GM19395 (cell line): ENCODE measurements around the gene USP17L30.
"Not testable (repeated sequence)": the region's sequence is repeated elsewhere in the genome, so short reads cannot be mapped to it uniquely, and the experiment has no call there.

Experiments used
- ATAC-seq: cut with Tn5 transposase; IDR thresholded peaks from one replicate; pipeline ENCODE4 v1.9.1; 2021; ENCODE audit warnings: mild to moderate bottlenecking, moderate library complexity; ENCODE audit not compliant: unreplicated experiment

The USP17L30 gene, protein sequence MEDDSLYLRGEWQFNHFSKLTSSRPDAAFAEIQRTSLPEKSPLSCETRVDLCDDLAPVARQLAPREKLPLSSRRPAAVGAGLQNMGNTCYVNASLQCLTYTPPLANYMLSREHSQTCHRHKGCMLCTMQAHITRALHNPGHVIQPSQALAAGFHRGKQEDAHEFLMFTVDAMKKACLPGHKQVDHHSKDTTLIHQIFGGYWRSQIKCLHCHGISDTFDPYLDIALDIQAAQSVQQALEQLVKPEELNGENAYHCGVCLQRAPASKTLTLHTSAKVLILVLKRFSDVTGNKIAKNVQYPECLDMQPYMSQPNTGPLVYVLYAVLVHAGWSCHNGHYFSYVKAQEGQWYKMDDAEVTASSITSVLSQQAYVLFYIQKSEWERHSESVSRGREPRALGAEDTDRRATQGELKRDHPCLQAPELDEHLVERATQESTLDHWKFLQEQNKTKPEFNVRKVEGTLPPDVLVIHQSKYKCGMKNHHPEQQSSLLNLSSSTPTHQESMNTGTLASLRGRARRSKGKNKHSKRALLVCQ

DNA sequence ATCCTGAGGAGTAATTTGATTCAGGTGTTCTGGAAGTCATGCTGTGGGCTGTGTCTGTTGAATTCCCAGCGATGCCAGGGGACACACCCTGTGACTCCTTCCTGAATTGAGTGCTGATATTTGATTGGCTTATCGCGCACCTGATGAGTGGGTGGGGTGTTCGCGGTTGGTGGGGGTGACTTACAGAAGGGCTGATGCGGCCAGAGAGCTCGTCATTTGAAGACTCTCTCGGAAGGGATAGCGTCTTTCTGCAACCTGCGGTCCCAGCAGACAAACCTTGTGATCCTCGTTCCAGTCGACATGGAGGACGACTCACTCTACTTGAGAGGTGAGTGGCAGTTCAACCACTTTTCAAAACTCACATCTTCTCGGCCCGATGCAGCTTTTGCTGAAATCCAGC is at the start of gene USP17L30:
USP17L30 (plus strand) TSS at position 301 of the 400 bp plus-strand sequence; CDS start at position 301, 0 bp downstream.
- not testable (repeated sequence) for ATAC-seq

DNA sequence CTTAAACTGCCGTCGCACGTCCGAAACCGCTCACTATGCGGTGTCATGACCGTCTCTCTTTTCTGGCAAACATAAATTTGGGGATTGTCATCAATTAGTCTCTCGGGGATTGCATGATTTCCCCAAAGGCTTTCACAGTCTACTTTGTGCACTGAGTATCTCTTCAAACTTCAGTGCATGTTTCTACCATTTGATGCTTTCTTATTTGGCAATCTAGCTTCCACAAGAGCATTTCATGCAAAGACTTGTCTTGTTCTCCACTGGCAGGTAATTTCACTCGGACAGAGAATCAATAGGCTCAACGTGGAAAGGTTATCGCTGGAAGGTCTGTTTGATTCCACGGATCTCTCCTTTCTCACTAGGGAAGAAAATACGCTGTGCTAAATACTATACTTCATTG is 38.7 kb upstream of the USP17L30 start:
- ATAC-seq: not testable (repeated sequence)

DNA sequence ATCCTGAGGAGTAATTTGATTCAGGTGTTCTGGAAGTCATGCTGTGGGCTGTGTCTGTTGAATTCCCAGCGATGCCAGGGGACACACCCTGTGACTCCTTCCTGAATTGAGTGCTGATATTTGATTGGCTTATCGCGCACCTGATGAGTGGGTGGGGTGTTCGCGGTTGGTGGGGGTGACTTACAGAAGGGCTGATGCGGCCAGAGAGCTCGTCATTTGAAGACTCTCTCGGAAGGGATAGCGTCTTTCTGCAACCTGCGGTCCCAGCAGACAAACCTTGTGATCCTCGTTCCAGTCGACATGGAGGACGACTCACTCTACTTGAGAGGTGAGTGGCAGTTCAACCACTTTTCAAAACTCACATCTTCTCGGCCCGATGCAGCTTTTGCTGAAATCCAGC is 38.1 kb upstream of the USP17L30 start, which contains the start of gene USP17L24:
USP17L24 (plus strand) TSS at position 301 of the 400 bp plus-strand sequence; CDS start at position 301, 0 bp downstream.
- not testable (repeated sequence) for ATAC-seq

DNA sequence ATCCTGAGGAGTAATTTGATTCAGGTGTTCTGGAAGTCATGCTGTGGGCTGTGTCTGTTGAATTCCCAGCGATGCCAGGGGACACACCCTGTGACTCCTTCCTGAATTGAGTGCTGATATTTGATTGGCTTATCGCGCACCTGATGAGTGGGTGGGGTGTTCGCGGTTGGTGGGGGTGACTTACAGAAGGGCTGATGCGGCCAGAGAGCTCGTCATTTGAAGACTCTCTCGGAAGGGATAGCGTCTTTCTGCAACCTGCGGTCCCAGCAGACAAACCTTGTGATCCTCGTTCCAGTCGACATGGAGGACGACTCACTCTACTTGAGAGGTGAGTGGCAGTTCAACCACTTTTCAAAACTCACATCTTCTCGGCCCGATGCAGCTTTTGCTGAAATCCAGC is 33.3 kb upstream of the USP17L30 start, which contains the start of gene USP17L25:
USP17L25 (plus strand) TSS at position 301 of the 400 bp plus-strand sequence; CDS start at position 301, 0 bp downstream.
- ATAC-seq: not testable (repeated sequence)

DNA sequence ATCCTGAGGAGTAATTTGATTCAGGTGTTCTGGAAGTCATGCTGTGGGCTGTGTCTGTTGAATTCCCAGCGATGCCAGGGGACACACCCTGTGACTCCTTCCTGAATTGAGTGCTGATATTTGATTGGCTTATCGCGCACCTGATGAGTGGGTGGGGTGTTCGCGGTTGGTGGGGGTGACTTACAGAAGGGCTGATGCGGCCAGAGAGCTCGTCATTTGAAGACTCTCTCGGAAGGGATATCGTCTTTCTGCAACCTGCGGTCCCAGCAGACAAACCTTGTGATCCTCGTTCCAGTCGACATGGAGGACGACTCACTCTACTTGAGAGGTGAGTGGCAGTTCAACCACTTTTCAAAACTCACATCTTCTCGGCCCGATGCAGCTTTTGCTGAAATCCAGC is 28.6 kb upstream of the USP17L30 start, which contains the start of gene USP17L26:
USP17L26 (plus strand) TSS at position 301 of the 400 bp plus-strand sequence; CDS start at position 301, 0 bp downstream.
- not testable (repeated sequence) for ATAC-seq

DNA sequence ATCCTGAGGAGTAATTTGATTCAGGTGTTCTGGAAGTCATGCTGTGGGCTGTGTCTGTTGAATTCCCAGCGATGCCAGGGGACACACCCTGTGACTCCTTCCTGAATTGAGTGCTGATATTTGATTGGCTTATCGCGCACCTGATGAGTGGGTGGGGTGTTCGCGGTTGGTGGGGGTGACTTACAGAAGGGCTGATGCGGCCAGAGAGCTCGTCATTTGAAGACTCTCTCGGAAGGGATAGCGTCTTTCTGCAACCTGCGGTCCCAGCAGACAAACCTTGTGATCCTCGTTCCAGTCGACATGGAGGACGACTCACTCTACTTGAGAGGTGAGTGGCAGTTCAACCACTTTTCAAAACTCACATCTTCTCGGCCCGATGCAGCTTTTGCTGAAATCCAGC is 23.8 kb upstream of the USP17L30 start, which contains the start of gene USP17L5:
USP17L5 (plus strand) TSS at position 301 of the 400 bp plus-strand sequence; CDS start at position 301, 0 bp downstream.
- ATAC-seq: not testable (repeated sequence)

DNA sequence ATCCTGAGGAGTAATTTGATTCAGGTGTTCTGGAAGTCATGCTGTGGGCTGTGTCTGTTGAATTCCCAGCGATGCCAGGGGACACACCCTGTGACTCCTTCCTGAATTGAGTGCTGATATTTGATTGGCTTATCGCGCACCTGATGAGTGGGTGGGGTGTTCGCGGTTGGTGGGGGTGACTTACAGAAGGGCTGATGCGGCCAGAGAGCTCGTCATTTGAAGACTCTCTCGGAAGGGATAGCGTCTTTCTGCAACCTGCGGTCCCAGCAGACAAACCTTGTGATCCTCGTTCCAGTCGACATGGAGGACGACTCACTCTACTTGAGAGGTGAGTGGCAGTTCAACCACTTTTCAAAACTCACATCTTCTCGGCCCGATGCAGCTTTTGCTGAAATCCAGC is 19.1 kb upstream of the USP17L30 start, which contains the start of gene USP17L27:
USP17L27 (plus strand) TSS at position 301 of the 400 bp plus-strand sequence; CDS start at position 301, 0 bp downstream.
- not testable (repeated sequence) for ATAC-seq

DNA sequence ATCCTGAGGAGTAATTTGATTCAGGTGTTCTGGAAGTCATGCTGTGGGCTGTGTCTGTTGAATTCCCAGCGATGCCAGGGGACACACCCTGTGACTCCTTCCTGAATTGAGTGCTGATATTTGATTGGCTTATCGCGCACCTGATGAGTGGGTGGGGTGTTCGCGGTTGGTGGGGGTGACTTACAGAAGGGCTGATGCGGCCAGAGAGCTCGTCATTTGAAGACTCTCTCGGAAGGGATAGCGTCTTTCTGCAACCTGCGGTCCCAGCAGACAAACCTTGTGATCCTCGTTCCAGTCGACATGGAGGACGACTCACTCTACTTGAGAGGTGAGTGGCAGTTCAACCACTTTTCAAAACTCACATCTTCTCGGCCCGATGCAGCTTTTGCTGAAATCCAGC is 14.3 kb upstream of the USP17L30 start, which contains the start of gene USP17L28:
USP17L28 (plus strand) TSS at position 301 of the 400 bp plus-strand sequence; CDS start at position 301, 0 bp downstream.
- ATAC-seq: not testable (repeated sequence)

DNA sequence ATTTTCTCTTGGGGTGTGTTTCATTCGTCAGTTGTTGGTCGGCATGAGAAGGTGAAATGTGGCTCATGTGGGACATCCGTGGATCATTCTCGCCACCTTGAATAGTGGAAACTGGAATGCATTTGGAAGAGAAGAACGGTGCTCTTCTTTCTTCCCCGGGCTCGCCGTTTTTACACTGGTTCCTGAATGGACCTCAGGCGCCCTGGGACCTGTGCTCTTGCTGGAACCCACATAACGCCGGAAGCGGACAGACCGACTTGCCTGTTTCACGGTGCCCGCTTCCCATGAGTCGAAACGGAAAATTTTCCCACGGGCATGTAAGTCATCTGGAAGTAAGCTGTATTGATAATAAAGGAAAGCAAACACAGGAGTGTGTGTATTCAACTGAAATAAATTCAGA is 12.1 kb upstream of the USP17L30 start:
- ATAC-seq: not testable (repeated sequence)

DNA sequence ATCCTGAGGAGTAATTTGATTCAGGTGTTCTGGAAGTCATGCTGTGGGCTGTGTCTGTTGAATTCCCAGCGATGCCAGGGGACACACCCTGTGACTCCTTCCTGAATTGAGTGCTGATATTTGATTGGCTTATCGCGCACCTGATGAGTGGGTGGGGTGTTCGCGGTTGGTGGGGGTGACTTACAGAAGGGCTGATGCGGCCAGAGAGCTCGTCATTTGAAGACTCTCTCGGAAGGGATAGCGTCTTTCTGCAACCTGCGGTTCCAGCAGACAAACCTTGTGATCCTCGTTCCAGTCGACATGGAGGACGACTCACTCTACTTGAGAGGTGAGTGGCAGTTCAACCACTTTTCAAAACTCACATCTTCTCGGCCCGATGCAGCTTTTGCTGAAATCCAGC is 9.6 kb upstream of the USP17L30 start, which contains the start of gene USP17L29:
USP17L29 (plus strand) TSS at position 301 of the 400 bp plus-strand sequence; CDS start at position 301, 0 bp downstream.
- ATAC-seq: not testable (repeated sequence)

DNA sequence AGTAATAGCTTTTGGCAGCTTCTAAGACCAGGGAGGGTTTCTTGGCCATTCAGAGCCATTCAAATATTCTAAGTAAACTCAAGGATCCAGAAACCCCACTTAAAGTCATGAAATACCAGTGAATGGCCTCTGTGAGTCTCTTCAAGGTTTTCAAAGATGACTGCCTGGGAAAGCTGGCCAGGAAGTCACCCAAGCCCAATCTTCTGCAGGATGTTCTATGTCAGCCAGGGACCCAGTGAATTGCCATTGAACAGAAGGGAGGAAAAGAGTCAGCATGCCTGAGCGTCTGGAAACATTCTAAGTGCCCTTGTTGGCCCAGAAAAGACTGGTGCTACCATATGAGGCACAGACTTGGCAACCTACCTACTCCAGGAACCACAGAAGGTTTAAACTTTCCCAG is 17.0 kb downstream of the USP17L30 start:
- not testable (repeated sequence) for ATAC-seq

DNA sequence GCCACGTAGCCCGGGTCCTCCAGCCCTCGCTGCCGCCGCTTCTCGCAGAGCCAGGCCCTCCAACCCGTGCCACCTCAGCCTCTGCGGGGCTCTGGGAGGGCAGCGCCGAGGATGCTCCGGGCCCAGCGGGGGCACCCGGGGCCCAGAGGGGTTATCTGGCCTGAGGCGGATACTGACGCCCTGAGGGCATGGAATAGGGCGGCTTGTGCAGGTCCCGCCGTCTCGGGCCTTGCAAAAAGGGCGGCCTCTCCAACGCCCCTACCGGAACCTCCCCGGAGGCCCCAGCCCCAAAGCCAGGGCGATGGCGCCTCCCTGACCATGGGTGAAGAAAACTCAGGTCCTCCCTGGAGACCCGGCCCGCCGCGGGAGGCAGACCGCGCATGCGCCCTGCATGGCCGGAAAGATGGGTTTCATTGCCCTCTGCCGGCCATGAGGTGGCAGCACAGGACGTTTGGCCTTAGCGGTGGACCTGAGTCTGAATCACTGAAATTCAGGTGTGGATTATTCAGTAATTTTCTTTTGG is 18.1 kb downstream of the USP17L30 start:
- not testable (repeated sequence) for ATAC-seq

DNA sequence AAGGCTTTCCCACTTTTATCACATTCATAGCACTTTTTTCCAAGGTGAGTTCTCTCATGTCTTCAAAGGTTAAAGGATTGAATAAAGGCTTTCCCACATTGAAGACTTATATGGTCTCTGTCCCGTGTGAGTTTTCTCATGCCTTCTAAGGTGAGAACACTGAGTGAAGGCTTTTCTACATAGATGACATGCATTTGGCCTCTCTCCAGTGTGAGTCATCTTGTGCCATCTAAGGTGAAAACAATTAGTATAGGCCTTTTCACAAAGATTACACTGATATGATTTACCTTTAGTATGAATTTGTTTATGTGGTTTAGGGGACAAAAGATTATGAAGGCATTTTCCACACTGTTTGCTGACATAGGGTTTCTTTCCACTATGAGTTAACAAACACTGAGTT is 21.2 kb downstream of the USP17L30 start:
- ATAC-seq: no peak

DNA sequence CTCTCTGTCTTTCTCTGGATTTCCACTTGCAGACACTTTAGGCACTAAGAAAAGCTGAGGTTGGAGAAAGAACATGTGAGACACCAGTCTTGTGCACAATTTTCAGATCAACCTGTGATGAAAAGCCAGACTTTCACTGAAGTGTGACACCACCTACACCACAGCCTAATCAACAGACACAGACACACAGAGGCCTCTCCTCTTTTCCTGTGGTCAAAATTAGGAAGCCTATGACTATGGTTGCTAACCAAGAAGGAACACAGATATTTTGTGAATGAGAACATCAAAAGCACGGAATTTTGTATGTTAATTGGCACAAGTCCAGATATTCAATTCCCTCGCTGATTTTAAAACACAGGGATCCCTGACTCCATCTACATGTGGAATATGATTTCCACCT is 26.1 kb downstream of the USP17L30 start:
- ATAC-seq: not testable (repeated sequence)

DNA sequence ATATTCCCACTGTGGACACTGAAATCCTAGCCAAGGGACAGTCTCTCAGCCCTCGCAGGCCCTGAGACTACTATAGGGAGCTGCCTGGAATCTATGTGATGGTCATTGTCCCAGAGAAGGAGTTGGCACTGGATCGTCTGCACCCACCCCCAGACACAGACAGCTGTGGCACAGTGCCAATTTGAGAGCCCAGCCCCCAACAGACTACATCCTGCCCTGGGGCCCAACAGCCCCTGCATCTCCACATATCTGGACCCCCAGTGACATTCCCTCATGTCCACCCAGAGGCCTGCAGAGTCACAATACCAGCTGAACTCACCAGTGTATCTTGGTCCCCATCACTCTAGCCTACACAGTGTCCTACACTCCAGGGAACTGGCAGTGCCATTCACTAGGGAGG is 42.8 kb downstream of the USP17L30 start:
- ATAC-seq: not testable (repeated sequence)

DNA sequence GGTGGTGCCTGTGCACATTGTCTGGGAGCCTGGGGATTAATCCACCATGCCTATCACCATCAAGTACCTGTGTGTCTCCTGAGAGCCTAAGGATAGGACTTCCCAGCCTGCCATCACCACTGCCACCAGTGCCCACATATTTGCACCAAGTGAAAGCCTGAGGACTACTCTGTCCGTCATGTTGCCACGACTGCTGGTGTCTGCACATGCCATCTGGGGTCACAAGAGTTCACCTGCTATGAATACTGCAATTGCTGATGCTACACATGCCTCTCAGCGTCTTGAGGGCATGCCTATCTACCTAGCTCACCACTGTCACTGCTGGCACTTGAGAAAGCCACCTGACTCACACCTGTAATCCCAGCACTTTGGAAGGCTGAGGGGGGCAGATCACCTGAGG is 43.6 kb downstream of the USP17L30 start:
- not testable (repeated sequence) for ATAC-seq

DNA sequence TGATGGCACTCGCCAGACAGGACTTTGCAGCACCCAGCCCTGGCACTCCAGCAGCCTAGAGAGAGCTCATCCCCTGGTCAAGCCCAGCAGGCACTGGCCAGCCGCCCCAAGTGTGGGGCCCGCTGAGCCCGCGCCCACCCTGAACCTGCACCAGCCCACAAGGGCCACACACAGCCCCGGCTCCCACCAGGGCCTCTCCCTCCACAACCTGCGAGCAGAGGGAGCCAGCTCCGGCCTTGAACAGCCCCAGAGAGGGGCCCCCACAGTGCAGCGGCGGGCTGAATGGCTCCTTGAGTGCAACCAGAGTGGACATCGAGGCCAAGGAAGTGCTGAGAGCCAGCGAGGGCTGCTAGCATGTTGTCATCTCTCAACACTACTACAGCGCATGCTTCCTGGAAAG is 46.9 kb downstream of the USP17L30 start:
- no peak for ATAC-seq
